Kidney (tissue), 14 donors: ENCODE measurements around the gene SOWAHA. TPM values are rescaled to one million over a fixed set of nuclear protein-coding genes. Genes with fewer than 3 reads are reported as not detected.

ENCODE experiments used
- DNase-seq, 5 donors: peaks; one replicate each; pipeline ENCODE4 v3.0.0-alpha.2; 2013 to 2020
- FAIRE-seq: peaks from 2 replicates; lab custom pipeline; 2012; peaks lifted over from hg19 to GRCh38; lab: Jason Lieb, UNC
- H3K27ac ChIP-seq, 2 donors: one replicate each; pipeline ENCODE4 v1.7.0; 2013; ENCODE audit warnings: low read depth in 2 of 2, low read length in 2 of 2, inconsistent platforms in 1 of 2
- H3K27me3 ChIP-seq: one replicate; pipeline ENCODE4 v1.7.1; 2013; ENCODE audit warnings: low read length, inconsistent platforms; ENCODE audit not compliant: control insufficient read depth, insufficient read depth
- H3K36me3 ChIP-seq, 3 donors: one replicate each; pipeline versions ENCODE4 v1.7.0 to v1.7.1; 2013; ENCODE audit warnings: low read length in 3 of 3, control low read depth in 1 of 3, inconsistent platforms in 1 of 3; ENCODE audit not compliant: insufficient read depth in 3 of 3, control insufficient read depth in 2 of 3
- H3K4me1 ChIP-seq, 3 donors: one replicate each; pipeline versions ENCODE4 v1.7.0 to v1.7.1; 2013; ENCODE audit warnings: low read length in 3 of 3, inconsistent platforms in 1 of 3, low read depth in 1 of 3; ENCODE audit not compliant: control insufficient read depth in 2 of 3, insufficient read depth in 2 of 3
- H3K4me3 ChIP-seq, 3 donors: one replicate each; pipeline versions ENCODE4 v1.7.0 to v1.8.1; 2013; ENCODE audit warnings: low read length in 3 of 3, control low read depth in 1 of 3, inconsistent platforms in 1 of 3
- H3K9ac ChIP-seq, 3 donors: one replicate each; pipeline versions ENCODE4 v1.7.0 to v1.7.1; 2013; ENCODE audit warnings: low read length in 3 of 3, control low read depth in 1 of 3, inconsistent platforms in 1 of 3
- H3K9me3 ChIP-seq, 3 donors: one replicate each; pipeline versions ENCODE4 v1.7.0 to v1.7.1; 2013; ENCODE audit warnings: low read length in 3 of 3, control low read depth in 1 of 3, inconsistent platforms in 1 of 3; ENCODE audit not compliant: control insufficient read depth in 2 of 3, insufficient read depth in 1 of 3
- CTCF ChIP-seq: IDR thresholded peaks from 3 replicates; pipeline ENCODE4 v1.5.1; 2012; ENCODE audit warnings: mild to moderate bottlenecking, moderate library complexity, borderline replicate concordance; ENCODE audit not compliant: insufficient read depth; ENCODE audit errors: extremely low read depth
- intact Hi-C: fragments of 100-400 bp; cut with DNase I; formaldehyde crosslinking; loops from one replicate; pipeline ENCODE4 v1.11.1; 2022
- polyA plus RNA-seq: library from polyadenylated mRNA; stranded (reverse); fragments of 350-450 nt; fragmentation: Illumina TruSeq; extraction: RNeasy Lipid Tissue Mini Kit (QIAGEN cat#74804); gene quantifications from one replicate; pipeline ENCODE4 v1.2.3, GENCODE V29; 2014; ENCODE audit warnings: low read depth, low replicate concordance; ENCODE audit not compliant: insufficient read depth
- total RNA-seq: library from RNA; stranded (reverse); fragmentation: NEBNext Ultra II Directional; extraction: Animal tissue kit (Norgen Biotek cat#: 25700); gene quantifications from one replicate; pipeline ENCODE4 v1.2.1, GENCODE V29; 2021
- donor health status: control.
- donor health status: control.
- donor health status: control.
- donor health status: control.
- donor health status: control.
- donor health status: DM: yes; HTN: yes; CAD: no.
- donor health status: Normal renal cell carcinoma (clear cell type).

The SOWAHA gene
- total and polyA plus RNA-seq, 2 donors from 2014 or later: 4.1 to 7.1 TPM

- Histone ChIP-seq H3K27me3 (peaks cover 13% of the 10 kb centered on the region), H3K36me3 (no peaks in the 10 kb centered on the region), H3K4me3 (no peak overlapping the region), H3K4me1 (peaks cover 0 to 2% (median 0%) of the 10 kb centered on the region in 3 donors), H3K9me3 (no peaks in the 10 kb centered on the region), H3K27ac (no peak overlapping the region), H3K9ac (no peak overlapping the region)
- TF ChIP-seq CTCF: no peak
- DNase-seq (no peak), FAIRE-seq (no peak)
- intact Hi-C loops: no loop called here
Measured at GRCh38 chr5:132816083-132816482, 3.0 kb downstream of the SOWAHA start.

GRCh38 chr5:132816554-132816953, 3.5 kb downstream of the SOWAHA start:
- Histone ChIP-seq H3K36me3 (no peaks in the 10 kb centered on the region), H3K27ac (no peak overlapping the region), H3K4me1 (peaks cover 0 to 2% (median 0%) of the 10 kb centered on the region in 3 donors), H3K27me3 (peaks cover 10% of the 10 kb centered on the region), H3K4me3 (no peak overlapping the region), H3K9me3 (no peaks in the 10 kb centered on the region), H3K9ac (no peak overlapping the region)
- no peak for TF ChIP-seq CTCF
- FAIRE-seq (no peak), DNase-seq (no peak)
- intact Hi-C loops: no loop called here

GRCh38 chr5:132817011-132817410, 3.9 kb downstream of the SOWAHA start:
- FAIRE-seq (no peak), DNase-seq (no peak)
- Histone ChIP-seq H3K4me3 (no peak overlapping the region), H3K4me1 (peaks cover 0 to 2% (median 0%) of the 10 kb centered on the region in 3 donors), H3K9ac (no peak overlapping the region), H3K27me3 (peaks cover 7% of the 10 kb centered on the region), H3K27ac (no peak overlapping the region), H3K36me3 (no peaks in the 10 kb centered on the region), H3K9me3 (no peaks in the 10 kb centered on the region)
- intact Hi-C loops: no loop called here
- TF ChIP-seq CTCF: no peak

GRCh38 chr5:132819468-132819867, 6.4 kb downstream of the SOWAHA start:
- Histone ChIP-seq H3K9ac (peak overlapping the region in 1 of 3 donors; percentile 63), H3K27me3 (no peaks in the 10 kb centered on the region), H3K27ac (no peak overlapping the region), H3K4me3 (peak overlapping the region in 1 of 3 donors; percentile 36), H3K9me3 (no peaks in the 10 kb centered on the region), H3K36me3 (no peaks in the 10 kb centered on the region), H3K4me1 (peaks cover 0 to 3% (median 0%) of the 10 kb centered on the region in 3 donors)
- FAIRE-seq: no peak
- DNase-seq: peak in 4 of 5 donors; percentile 49 to 67 (median 55)
- TF ChIP-seq CTCF: no peak
- intact Hi-C loops: no loop called here
